OCI-LY1 (cell line): ENCODE measurements around the gene PROB1.

Experiments
- H2AFZ ChIP-seq: fragments of 200-600 bp; sonication (generic), shearing (Covaris generic); 2 replicates; pipeline ENCODE4 v1.6.0; 2014; ENCODE audit warnings: antibody characterized with exemption, mild to moderate bottlenecking, low read length
- H3F3A ChIP-seq: fragments of 200-600 bp; sonication (generic), shearing (Covaris generic); 2 replicates; pipeline ENCODE4 v1.6.0; 2014; ENCODE audit warnings: mild to moderate bottlenecking, antibody characterized with exemption, low read length, moderate library complexity; ENCODE audit not compliant: insufficient read depth
- H3K27ac ChIP-seq: fragments of 200-600 bp; sonication (generic); 2 replicates; pipeline ENCODE4 v1.5.1; 2014; ENCODE audit warnings: low read length, mixed run types, mild to moderate bottlenecking, low read depth; ENCODE audit not compliant: poor library complexity, severe bottlenecking
- H3K27me3 ChIP-seq: fragments of 200-600 bp; sonication (generic); 2 replicates; pipeline ENCODE4 v1.6.0; 2014; ENCODE audit warnings: antibody characterized with exemption, mild to moderate bottlenecking, low read length, moderate library complexity; ENCODE audit not compliant: insufficient read depth
- H3K36me3 ChIP-seq: fragments of 200-600 bp; sonication (generic); 2 replicates; pipeline ENCODE4 v1.6.1; 2014; ENCODE audit warnings: mild to moderate bottlenecking, antibody characterized with exemption, low read length, moderate library complexity, mixed read lengths; ENCODE audit not compliant: insufficient read depth
- H3K4me1 ChIP-seq: fragments of 200-600 bp; sonication (generic); 2 replicates; pipeline ENCODE4 v1.5.1; 2014; ENCODE audit warnings: mild to moderate bottlenecking, low read length, moderate library complexity; ENCODE audit not compliant: insufficient read depth, severe bottlenecking
- H3K4me2 ChIP-seq: fragments of 200-600 bp; sonication (generic), shearing (Covaris generic); 2 replicates; pipeline ENCODE4 v1.6.1; 2014; ENCODE audit warnings: low read length
- H3K4me3 ChIP-seq: fragments of 200-600 bp; sonication (generic); 2 replicates; pipeline ENCODE4 v1.5.1; 2014; ENCODE audit warnings: low read length, low read depth, mild to moderate bottlenecking, mixed read lengths; ENCODE audit not compliant: poor library complexity, severe bottlenecking
- H3K79me2 ChIP-seq: fragments of 200-600 bp; shearing (Covaris generic); 2 replicates; pipeline ENCODE4 v1.6.1; 2016; ENCODE audit warnings: mixed run types, low read length, mixed read lengths; ENCODE audit not compliant: insufficient read depth
- H3K9ac ChIP-seq: fragments of 200-600 bp; sonication (generic), shearing (Covaris generic); 2 replicates; pipeline ENCODE4 v1.6.1; 2014; ENCODE audit warnings: mild to moderate bottlenecking, low read length, mixed read lengths
- H3K9me2 ChIP-seq: fragments of 200-600 bp; sonication (generic), shearing (Covaris generic); 2 replicates; pipeline ENCODE4 v1.6.1; 2014; ENCODE audit warnings: low read depth, mild to moderate bottlenecking, low read length, mixed read lengths
- H3K9me3 ChIP-seq: fragments of 200-600 bp; shearing (Covaris generic); 2 replicates; pipeline ENCODE4 v1.6.1; 2014; ENCODE audit warnings: low read length, mixed read lengths
- H4K20me1 ChIP-seq: fragments of 200-600 bp; sonication (generic), shearing (Covaris generic); 2 replicates; pipeline ENCODE4 v1.6.0; 2016; ENCODE audit warnings: mild to moderate bottlenecking, low read length; ENCODE audit not compliant: insufficient read depth
- CTCF ChIP-seq: fragments of 200-600 bp; sonication (generic), shearing (Covaris generic); IDR thresholded peaks from 2 replicates; pipeline ENCODE4 v1.5.1; 2017; ENCODE audit warnings: mild to moderate bottlenecking, antibody characterized with exemption, low read length, moderate library complexity, mixed read lengths
- EZH2 ChIP-seq: fragments of 200-600 bp; sonication (generic), shearing (Covaris generic); IDR thresholded peaks from 2 replicates; pipeline ENCODE4 v1.8.0; 2017; ENCODE audit warnings: borderline replicate concordance, mixed run types, mild to moderate bottlenecking, antibody characterized with exemption, low read length, moderate library complexity, mixed read lengths

Gene PROB1

GRCh38 chr5:139425497-139425896 lies 30.6 kb upstream of the PROB1 start:
- Histone ChIP-seq H2AFZ (no peak overlapping the region), H3K79me2 (no peaks in the 10 kb centered on the region), H3K9me2 (no peaks in the 10 kb centered on the region), H3K27ac (no peak overlapping the region), H3K9me3 (no peaks in the 10 kb centered on the region), H3K27me3 (no peaks in the 10 kb centered on the region), H3K36me3 (no peaks in the 10 kb centered on the region), H3K4me3 (no peak overlapping the region), H3K4me2 (no peak overlapping the region), H3F3A (no peaks in the 10 kb centered on the region), H3K4me1 (no peaks in the 10 kb centered on the region), H4K20me1 (no peaks in the 10 kb centered on the region), H3K9ac (no peak overlapping the region)
- TF ChIP-seq EZH2 (no peak), CTCF (no peak)

- Histone ChIP-seq H3K4me1 (no peaks in the 10 kb centered on the region), H3K36me3 (no peaks in the 10 kb centered on the region), H3K4me3 (no peak overlapping the region), H3K9me2 (no peaks in the 10 kb centered on the region), H3F3A (no peaks in the 10 kb centered on the region), H3K9ac (no peak overlapping the region), H4K20me1 (no peaks in the 10 kb centered on the region), H3K27ac (no peak overlapping the region), H3K79me2 (no peaks in the 10 kb centered on the region), H3K4me2 (no peak overlapping the region), H2AFZ (no peak overlapping the region), H3K9me3 (no peaks in the 10 kb centered on the region), H3K27me3 (no peaks in the 10 kb centered on the region)
- TF ChIP-seq EZH2 (no peak), CTCF (peak; percentile 97)
These were observed 27.5 kb upstream of the PROB1 start for GRCh38 chr5:139422307-139422893.

GRCh38 chr5:139419226-139420192 lies 24.6 kb upstream of the PROB1 start:
- no peaks in the 10 kb centered on the region for H3K27me3 ChIP-seq
- no peak overlapping the region for H3K27ac ChIP-seq
- TF ChIP-seq CTCF: no peak
- no peak for TF ChIP-seq EZH2
- H3K9me2 ChIP-seq: no peaks in the 10 kb centered on the region
- H3K9me3 ChIP-seq: no peaks in the 10 kb centered on the region
- no peaks in the 10 kb centered on the region for H4K20me1 ChIP-seq
- H3K4me1 ChIP-seq: no peaks in the 10 kb centered on the region
- no peak overlapping the region for H2AFZ ChIP-seq
- H3K36me3 ChIP-seq: no peaks in the 10 kb centered on the region
- no peak overlapping the region for H3K9ac ChIP-seq
- H3K4me2 ChIP-seq: no peak overlapping the region
- H3K4me3 ChIP-seq: no peak overlapping the region
- no peaks in the 10 kb centered on the region for H3F3A ChIP-seq
- no peaks in the 10 kb centered on the region for H3K79me2 ChIP-seq
